Sigmoid colon (tissue), 7 donors: ENCODE data around the gene SIM2. TPM values are rescaled to one million over a fixed set of nuclear protein-coding genes. Genes with fewer than 3 reads are reported as not detected.

Experiments
- DNase-seq: peaks from one replicate; pipeline ENCODE4 v3.0.0-alpha.2; 2019
- H3K27ac ChIP-seq, 4 donors: fragments of 200-600 bp; sonication (generic); one replicate each; pipeline ENCODE4 v1.5.1; 2016 to 2019; ENCODE audit warnings: mild to moderate bottlenecking in 1 of 4
- H3K27me3 ChIP-seq, 3 donors: fragments of 200-600 bp; sonication (generic); one replicate each; pipeline ENCODE4 v1.5.1; 2019; ENCODE audit warnings: mild to moderate bottlenecking in 1 of 3
- H3K36me3 ChIP-seq, 4 donors: fragments of 200-600 bp; sonication (generic); one replicate each; pipeline ENCODE4 v1.5.1; 2016 to 2019
- H3K4me1 ChIP-seq, 4 donors: fragments of 200-600 bp; sonication (generic); one replicate each; pipeline ENCODE4 v1.5.1; 2017 to 2019
- H3K4me3 ChIP-seq, 4 donors: fragments of 200-600 bp; sonication (generic); one replicate each; pipeline ENCODE4 v1.5.1; 2017 to 2019; ENCODE audit warnings: mild to moderate bottlenecking in 2 of 4, moderate library complexity in 1 of 4
- H3K9me3 ChIP-seq, 4 donors: fragments of 200-600 bp in 3 of 4; sonication (generic) in 3 of 4; one replicate each; pipeline versions ENCODE4 v1.5.1 to v1.6.1; 2013 to 2019
- CTCF ChIP-seq, 4 experiments: fragments of 450-650 bp in 3 of 4; fragments of 200-600 bp in 1 of 4; IDR thresholded peaks; one replicate each; pipeline ENCODE4 v1.5.1; 2016 to 2019; ENCODE audit warnings: antibody characterized with exemption in 4 of 4, mild to moderate bottlenecking in 3 of 4, moderate library complexity in 2 of 4
- EP300 ChIP-seq, 4 donors: sonication (generic); formaldehyde crosslinking; IDR thresholded peaks; one replicate each; pipeline ENCODE4 v1.6.1; 2017; ENCODE audit warnings: antibody characterized with exemption in 4 of 4
- POLR2A ChIP-seq, 2 donors: fragments of 450-650 bp; IDR thresholded peaks; one replicate each; pipeline ENCODE4 v1.6.1; 2016; ENCODE audit warnings: antibody characterized with exemption in 2 of 2, mild to moderate bottlenecking in 2 of 2, moderate library complexity in 2 of 2
- POLR2AphosphoS5 ChIP-seq, 4 donors: sonication (generic); formaldehyde crosslinking; IDR thresholded peaks; one replicate each; pipeline ENCODE4 v1.6.1; 2017; ENCODE audit warnings: antibody characterized with exemption in 4 of 4
- WGBS, 2 donors: extraction: QIAGEN DNeasy Blood & Tissue Kit; methylation state at CpG; one replicate each; pipeline ENCODE4 v1.1.7; 2013; 5-methylcytosine and 5-hydroxymethylcytosine counted together
- intact Hi-C: fragments of 100-400 bp; cut with DNase I; formaldehyde crosslinking; loops from one replicate; pipeline ENCODE4 v1.15.1; 2023
- polyA plus RNA-seq, 3 donors: library from polyadenylated mRNA; stranded (reverse); fragments of 200-250 nt; gene quantifications; one replicate each; pipeline ENCODE4 v1.2.3, GENCODE V29; 2013
- total RNA-seq, 4 donors: library from RNA; depleted of rRNA; stranded (reverse); fragments of >200 nt; gene quantifications; one replicate each; pipeline ENCODE4 v1.1.0, GENCODE V29; 2016
- donor health status: healthy with polysubstance abuse.
- donor health status: Bipolar disorder and iron deficiency.
- donor health status: healthy.

Gene SIM2
- total and polyA plus RNA-seq, 7 donors: 0.01 to 0.60 TPM; not detected in 5

- H3K27ac ChIP-seq: peak overlapping the region in 1 of 4 donors; percentile 46
- WGBS, 2 donors: 1 to 2% methylated on average over 62 of the region's 62 CpGs
- intact Hi-C loops: no loop called here
- peaks cover 80 to 100% (median 96%) of the 10 kb centered on the region in 3 donors for H3K27me3 ChIP-seq
- no peak for DNase-seq
- no peaks in the 10 kb centered on the region for H3K9me3 ChIP-seq
- H3K36me3 ChIP-seq: no peaks in the 10 kb centered on the region
- H3K4me3 ChIP-seq: peak overlapping the region; percentile 10 to 48 (median 36)
- TF ChIP-seq EP300 (IDR thresholded peaks at IDR 0.05) (no peak), CTCF (IDR thresholded peaks at IDR 0.05) (no peak), POLR2AphosphoS5 (IDR thresholded peaks at IDR 0.05) (no peak), POLR2A (IDR thresholded peaks at IDR 0.05) (no peak)
- peaks cover 0 to 61% (median 47%) of the 10 kb centered on the region in 4 donors for H3K4me1 ChIP-seq
Measured at GRCh38 chr21:36698385-36698980, 432 bp upstream of the SIM2 start.

- peaks cover 0 to 57% (median 49%) of the 10 kb centered on the region in 4 donors for H3K4me1 ChIP-seq
- intact Hi-C loops: no loop called here
Measured at GRCh38 chr21:36699546-36700294, 805 bp downstream of the SIM2 start.

GRCh38 chr21:36700295-36700970 is 1.5 kb downstream of the SIM2 start:
- Histone ChIP-seq H3K4me1 (peaks cover 0 to 64% (median 56%) of the 10 kb centered on the region in 4 donors), H3K36me3 (no peaks in the 10 kb centered on the region), H3K27me3 (peaks cover 78 to 100% (median 96%) of the 10 kb centered on the region in 3 donors), H3K9me3 (no peaks in the 10 kb centered on the region), H3K27ac (no peak overlapping the region), H3K4me3 (peak overlapping the region in 3 of 4 donors; percentile 3 to 32 (median 21))
- no peak for DNase-seq
- no peak for TF ChIP-seq POLR2AphosphoS5 (IDR thresholded peaks at IDR 0.05)
- TF ChIP-seq EP300 (IDR thresholded peaks at IDR 0.05): no peak
- no peak for TF ChIP-seq POLR2A (IDR thresholded peaks at IDR 0.05)
- no peak for TF ChIP-seq CTCF (IDR thresholded peaks at IDR 0.05)
- intact Hi-C loops: no loop called here
- WGBS, 2 donors: 4 to 10% methylated on average over 30 of the region's 30 CpGs

More at GRCh38 chr21:36699546-36700294, 805 bp downstream of the SIM2 start:
- H3K36me3 ChIP-seq: no peaks in the 10 kb centered on the region
- H3K27me3 ChIP-seq: peaks cover 75 to 100% (median 96%) of the 10 kb centered on the region in 3 donors
- TF ChIP-seq POLR2AphosphoS5 (IDR thresholded peaks at IDR 0.05) (no peak), POLR2A (IDR thresholded peaks at IDR 0.05) (no peak), EP300 (IDR thresholded peaks at IDR 0.05) (no peak), CTCF (IDR thresholded peaks at IDR 0.05) (no peak)
- no peaks in the 10 kb centered on the region for H3K9me3 ChIP-seq
- no peak overlapping the region for H3K27ac ChIP-seq
- H3K4me3 ChIP-seq: peak overlapping the region in 3 of 4 donors; percentile 33 to 48 (median 39)
- 5 to 8% methylated on average over 67 of the region's 67 CpGs for WGBS, 2 donors
- no peak for DNase-seq

- intact Hi-C loops: no loop called here
- no peaks in the 10 kb centered on the region for H3K9me3 ChIP-seq
- peaks cover 80 to 100% (median 96%) of the 10 kb centered on the region in 3 donors for H3K27me3 ChIP-seq
- 2% methylated on average over 65 of the region's 65 CpGs for WGBS, 2 donors
- no peak for DNase-seq
- peaks cover 0 to 67% (median 58%) of the 10 kb centered on the region in 4 donors for H3K4me1 ChIP-seq
- H3K36me3 ChIP-seq: no peaks in the 10 kb centered on the region
- no peak for TF ChIP-seq EP300 (IDR thresholded peaks at IDR 0.05)
- no peak for TF ChIP-seq POLR2A (IDR thresholded peaks at IDR 0.05)
- no peak for TF ChIP-seq POLR2AphosphoS5 (IDR thresholded peaks at IDR 0.05)
- no peak for TF ChIP-seq CTCF (IDR thresholded peaks at IDR 0.05)
- no peak overlapping the region for H3K27ac ChIP-seq
- H3K4me3 ChIP-seq: peak overlapping the region in 3 of 4 donors; percentile 3 to 32 (median 21)
Measured at GRCh38 chr21:36700971-36701755, 2.2 kb downstream of the SIM2 start.
